IMR-90 (cell line): Measurements from ENCODE around the gene CADM2.

Source experiments
- CEBPB ChIP-seq: IDR thresholded peaks from 2 replicates; pipeline ENCODE4 v1.6.1; 2012; ENCODE audit warnings: low read depth, low read length, improper control_type of control experiment
- CHD1 ChIP-seq: IDR thresholded peaks from 2 replicates; pipeline ENCODE4 v1.6.1; 2012; ENCODE audit warnings: low read depth, low read length, improper control_type of control experiment
- MAFK ChIP-seq: IDR thresholded peaks from 2 replicates; pipeline ENCODE4 v1.6.1; 2012; ENCODE audit warnings: low read depth, low read length, improper control_type of control experiment
- NFE2L2 ChIP-seq: fragments of 150-350 bp; IDR thresholded peaks from 2 replicates; pipeline ENCODE4 v1.6.1; 2016; ENCODE audit warnings: low read depth, mild to moderate bottlenecking, low read length
- POLR2A ChIP-seq: IDR thresholded peaks from 2 replicates; pipeline ENCODE4 v1.6.1; 2012; ENCODE audit warnings: mild to moderate bottlenecking, low read depth, low read length
- RAD21 ChIP-seq: IDR thresholded peaks from 2 replicates; pipeline ENCODE4 v1.6.1; 2012; ENCODE audit warnings: low read length, improper control_type of control experiment
- RCOR1 ChIP-seq: IDR thresholded peaks from 2 replicates; pipeline ENCODE4 v1.6.1; 2012; ENCODE audit warnings: mild to moderate bottlenecking, low read length, improper control_type of control experiment; ENCODE audit not compliant: insufficient replicate concordance
- RFX5 ChIP-seq: IDR thresholded peaks from 2 replicates; pipeline ENCODE4 v1.8.0; 2012; ENCODE audit warnings: low read depth, mild to moderate bottlenecking, low read length, moderate library complexity
- TF ChIP-seq, protein P1 (sequence below): conservative IDR thresholded peaks from 2 replicates; pipeline ENCODE4 v1.5.1; 2012; ENCODE audit warnings: mild to moderate bottlenecking, low read depth, low read length, improper control_type of control experiment

DNA sequence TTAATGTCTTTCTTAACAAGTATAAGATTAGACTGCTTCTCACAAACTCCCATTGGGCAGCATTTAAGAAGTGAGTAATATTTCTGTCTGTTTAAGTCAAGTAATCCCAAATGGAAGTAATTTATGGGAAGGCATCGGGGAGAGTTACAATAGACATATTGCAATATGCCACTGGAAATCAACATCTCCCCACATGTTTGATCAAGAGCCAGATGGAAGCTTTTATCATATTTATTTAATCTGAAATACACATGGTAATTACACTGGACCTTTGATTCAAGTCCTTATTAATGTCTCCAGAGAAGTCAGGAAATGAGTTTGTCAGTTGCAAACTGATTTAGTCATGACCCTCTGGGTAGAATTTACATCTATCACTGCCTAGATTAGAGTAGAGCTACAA, 1088.4 kb downstream of the CADM2 start:
- TF ChIP-seq RCOR1 (no peak), NFE2L2 (no peak), POLR2A (no peak), CHD1 (no peak), MAFK (no peak), RAD21 (no peak), RFX5 (no peak), CEBPB (no peak)
- TF ChIP-seq, protein P1, sequence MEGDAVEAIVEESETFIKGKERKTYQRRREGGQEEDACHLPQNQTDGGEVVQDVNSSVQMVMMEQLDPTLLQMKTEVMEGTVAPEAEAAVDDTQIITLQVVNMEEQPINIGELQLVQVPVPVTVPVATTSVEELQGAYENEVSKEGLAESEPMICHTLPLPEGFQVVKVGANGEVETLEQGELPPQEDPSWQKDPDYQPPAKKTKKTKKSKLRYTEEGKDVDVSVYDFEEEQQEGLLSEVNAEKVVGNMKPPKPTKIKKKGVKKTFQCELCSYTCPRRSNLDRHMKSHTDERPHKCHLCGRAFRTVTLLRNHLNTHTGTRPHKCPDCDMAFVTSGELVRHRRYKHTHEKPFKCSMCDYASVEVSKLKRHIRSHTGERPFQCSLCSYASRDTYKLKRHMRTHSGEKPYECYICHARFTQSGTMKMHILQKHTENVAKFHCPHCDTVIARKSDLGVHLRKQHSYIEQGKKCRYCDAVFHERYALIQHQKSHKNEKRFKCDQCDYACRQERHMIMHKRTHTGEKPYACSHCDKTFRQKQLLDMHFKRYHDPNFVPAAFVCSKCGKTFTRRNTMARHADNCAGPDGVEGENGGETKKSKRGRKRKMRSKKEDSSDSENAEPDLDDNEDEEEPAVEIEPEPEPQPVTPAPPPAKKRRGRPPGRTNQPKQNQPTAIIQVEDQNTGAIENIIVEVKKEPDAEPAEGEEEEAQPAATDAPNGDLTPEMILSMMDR: no peak
